Islet of Langerhans (tissue), 1 donor: ENCODE results near the gene CEP41.
"Not testable (repeated sequence)": the region's sequence is repeated elsewhere in the genome, so short reads cannot be mapped to it uniquely, and the experiment has no call there.

Experiments used
- FAIRE-seq: peaks from one replicate; lab custom pipeline; 2011; peaks lifted over from hg19 to GRCh38; lab: Jason Lieb, UNC

CEP41 gene

GRCh38 chr7:130458257-130458656 is 17.4 kb upstream of the CEP41 start:
- FAIRE-seq: no peak

- no peak for FAIRE-seq
Measured at GRCh38 chr7:130454959-130455358, 14.1 kb upstream of the CEP41 start.

GRCh38 chr7:130452951-130453350 is 12.1 kb upstream of the CEP41 start:
- FAIRE-seq: no peak

- not testable (repeated sequence) for FAIRE-seq
Measured at GRCh38 chr7:130451344-130451743, 10.5 kb upstream of the CEP41 start.

GRCh38 chr7:130446259-130446658 is 5.4 kb upstream of the CEP41 start:
- no peak for FAIRE-seq

GRCh38 chr7:130444751-130445407 is 4.1 kb upstream of the CEP41 start:
- no peak for FAIRE-seq

GRCh38 chr7:130444234-130444633 is 3.4 kb upstream of the CEP41 start:
- FAIRE-seq: no peak

- FAIRE-seq: no peak
Measured at GRCh38 chr7:130442601-130443000, 1.8 kb upstream of the CEP41 start.

- peak; percentile 79 for FAIRE-seq
Measured at GRCh38 chr7:130441408-130441869, 623 bp upstream of the CEP41 start.

GRCh38 chr7:130436253-130436652 is 4.6 kb downstream of the CEP41 start:
- FAIRE-seq: no peak

GRCh38 chr7:130435311-130435854 is 5.4 kb downstream of the CEP41 start:
- no peak for FAIRE-seq

GRCh38 chr7:130433301-130433700 is 7.5 kb downstream of the CEP41 start:
- FAIRE-seq: no peak

GRCh38 chr7:130432886-130433285 is 7.9 kb downstream of the CEP41 start:
- no peak for FAIRE-seq

- no peak for FAIRE-seq
Measured at GRCh38 chr7:130430841-130431666, 9.8 kb downstream of the CEP41 start.

- no peak for FAIRE-seq
Measured at GRCh38 chr7:130430115-130430514, 10.7 kb downstream of the CEP41 start.

GRCh38 chr7:130429019-130429418 is 11.8 kb downstream of the CEP41 start:
- FAIRE-seq: no peak

GRCh38 chr7:130426564-130426963 is 14.3 kb downstream of the CEP41 start:
- no peak for FAIRE-seq

GRCh38 chr7:130425796-130426195 is 15.0 kb downstream of the CEP41 start:
- no peak for FAIRE-seq

- FAIRE-seq: no peak
Measured at GRCh38 chr7:130423501-130424037, 17.2 kb downstream of the CEP41 start.

GRCh38 chr7:130421684-130422083 is 19.1 kb downstream of the CEP41 start:
- FAIRE-seq: no peak

GRCh38 chr7:130420943-130421578 is 19.8 kb downstream of the CEP41 start:
- peak; percentile 93 for FAIRE-seq

GRCh38 chr7:130419658-130420057 is 21.2 kb downstream of the CEP41 start:
- peak; percentile 17 for FAIRE-seq

GRCh38 chr7:130418306-130418705 is 22.5 kb downstream of the CEP41 start:
- no peak for FAIRE-seq
